Measurements from ENCODE around the gene RGS13.

DNA sequence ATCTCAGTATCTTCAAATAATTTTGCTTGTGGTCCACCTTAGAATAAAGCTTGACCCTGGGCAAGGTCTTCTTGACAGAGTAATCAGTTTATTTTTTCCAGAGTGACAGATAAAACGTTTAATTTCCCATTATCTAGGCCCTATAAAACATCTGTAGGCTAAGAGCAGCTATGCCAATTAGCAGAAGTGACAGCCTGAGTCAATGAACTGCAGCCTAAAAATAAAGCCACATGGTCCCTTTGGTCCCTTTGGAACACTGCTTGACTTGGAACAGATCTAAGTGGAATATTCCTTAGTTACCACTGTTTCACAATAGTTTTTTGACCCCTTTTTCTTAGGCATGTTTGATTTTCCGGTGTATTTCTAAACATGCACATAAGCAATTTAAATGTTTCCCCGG lies 6.3 kb upstream of the RGS13 start:
- TF ChIP-seq CTCF (conservative IDR thresholded peaks at IDR 0.05 in 1 of 2, IDR thresholded peaks at IDR 0.05 in 1 of 2; ENCODE audit: extremely low read depth in 1 of 2, insufficient read depth in 1 of 2, low read depth in 1 of 2, low read length in 2 of 2) (no peak), EZH2 (IDR thresholded peaks at IDR 0.05; ENCODE audit: borderline replicate concordance, low read length) (no peak)

Measured in mammary epithelial cell (primary cell).